ENCODE results near the gene TTLL5. TPM values are rescaled to one million over a fixed set of nuclear protein-coding genes. Genes with fewer than 3 reads are reported as not detected.

TTLL5 gene
- total RNA-seq, 1 donor from 2014 or later = 45.2 TPM

GRCh38 chr14:75979648-75980565, 318.9 kb downstream of the TTLL5 start:
- Mint-ChIP-seq H3K27me3 (ENCODE audit: low read depth) (no peaks in the 10 kb centered on the region), H3K4me1 (peaks cover 60% of the 10 kb centered on the region), H3K4me3 (peak overlapping the region; percentile 72), H3K36me3 (peaks cover 5% of the 10 kb centered on the region), H3K27ac (peak overlapping the region; percentile 94), H3K9me3 (no peaks in the 10 kb centered on the region)
- no peak for DNase-seq (ENCODE audit: low spot score in 2 of 2, unreplicated experiment in 2 of 2)
- no peak for TF ChIP-seq CTCF (IDR thresholded peaks at IDR 0.05; ENCODE audit: unreplicated experiment)

DNA sequence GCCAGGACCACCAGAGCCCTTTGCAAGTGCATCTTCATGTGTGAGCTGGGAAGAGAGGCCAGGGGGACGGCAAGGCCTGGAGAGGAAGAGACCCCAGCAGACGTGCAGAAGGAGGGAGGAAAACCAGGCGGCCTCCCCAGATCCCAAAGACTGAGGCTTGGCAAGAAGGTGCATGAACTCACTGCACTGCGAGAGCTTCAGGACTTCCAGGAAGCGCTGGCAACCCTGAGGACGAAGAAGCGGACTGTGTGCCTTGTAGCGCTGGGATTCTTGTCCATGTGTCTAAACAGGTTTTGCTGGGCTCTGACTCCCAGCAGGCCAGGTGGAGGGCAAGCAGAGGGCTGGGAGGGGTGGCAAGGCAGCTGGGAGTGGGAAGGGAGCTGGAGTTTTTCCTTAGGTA, 319.8 kb downstream of the TTLL5 start:
- Mint-ChIP-seq H3K4me1 (peaks cover 58% of the 10 kb centered on the region), H3K36me3 (no peaks in the 10 kb centered on the region), H3K27me3 (ENCODE audit: low read depth) (no peaks in the 10 kb centered on the region), H3K9me3 (no peaks in the 10 kb centered on the region), H3K4me3 (peak overlapping the region; percentile 72), H3K27ac (peak overlapping the region; percentile 94)
- no peak for TF ChIP-seq CTCF (IDR thresholded peaks at IDR 0.05; ENCODE audit: unreplicated experiment)
- DNase-seq (ENCODE audit: low spot score in 2 of 2, unreplicated experiment in 2 of 2) = no peak

DNA sequence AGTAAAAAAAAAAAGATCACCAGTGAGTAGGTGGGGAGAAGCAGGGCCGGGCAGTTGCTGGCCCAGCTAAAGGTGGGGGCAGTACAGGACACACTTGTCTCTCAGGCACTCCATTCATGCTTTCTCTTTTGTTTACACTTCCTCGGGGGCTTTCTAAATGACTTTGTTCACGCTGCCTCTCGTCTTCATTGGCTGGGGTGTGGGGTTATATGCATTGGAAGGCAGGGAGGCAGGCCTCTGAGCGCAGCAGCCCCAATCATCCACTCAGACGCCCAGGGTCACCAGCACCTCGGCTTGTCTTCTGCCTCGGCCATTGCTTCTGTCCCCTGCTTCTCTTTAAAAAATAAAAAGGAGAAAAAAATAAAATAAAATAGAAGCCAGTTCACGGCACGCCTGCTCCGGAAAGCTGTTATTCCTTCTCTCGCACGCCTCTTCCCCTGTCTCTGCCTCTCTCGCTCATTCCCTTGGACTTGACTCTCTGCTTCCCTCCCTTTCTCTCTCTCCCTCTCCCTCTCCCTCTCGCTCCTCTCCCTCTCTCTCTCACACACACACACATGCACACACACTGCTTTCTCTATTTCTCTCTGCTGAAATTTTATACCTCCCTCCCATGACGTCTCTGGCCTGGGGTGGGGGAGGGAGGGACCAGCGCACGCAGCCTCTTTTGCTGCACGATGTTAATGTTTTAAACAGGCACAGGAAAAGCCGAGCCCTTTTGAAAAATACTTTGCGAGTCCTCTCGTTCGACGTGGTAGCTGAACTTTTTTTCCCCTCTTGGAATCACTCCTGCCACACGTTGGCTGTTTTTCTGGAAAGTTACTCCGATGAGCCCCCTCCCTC, 320.6 kb downstream of the TTLL5 start, which contains the start of gene TGFB3:
Gene TGFB3 (minus strand): TSS at position 570 of the 840 bp plus-strand sequence. CDS start 1,102 bp downstream, outside the sequence.
- H3K4me3 Mint-ChIP-seq = peak within 1 kb of the TSS; percentile 72
- peaks cover 61% of the 10 kb centered on the region for H3K4me1 Mint-ChIP-seq
- H3K36me3 Mint-ChIP-seq = no peaks in the 10 kb centered on the region
- no peak for TF ChIP-seq CTCF (IDR thresholded peaks at IDR 0.05; ENCODE audit: unreplicated experiment)
- H3K27ac Mint-ChIP-seq = peak within 1 kb of the TSS; percentile 94
- no peaks in the 10 kb centered on the region for H3K27me3 Mint-ChIP-seq (ENCODE audit: low read depth)
- no peaks in the 10 kb centered on the region for H3K9me3 Mint-ChIP-seq
- DNase-seq (ENCODE audit: low spot score in 2 of 2, unreplicated experiment in 2 of 2) = peak; percentile 46 to 66

DNA sequence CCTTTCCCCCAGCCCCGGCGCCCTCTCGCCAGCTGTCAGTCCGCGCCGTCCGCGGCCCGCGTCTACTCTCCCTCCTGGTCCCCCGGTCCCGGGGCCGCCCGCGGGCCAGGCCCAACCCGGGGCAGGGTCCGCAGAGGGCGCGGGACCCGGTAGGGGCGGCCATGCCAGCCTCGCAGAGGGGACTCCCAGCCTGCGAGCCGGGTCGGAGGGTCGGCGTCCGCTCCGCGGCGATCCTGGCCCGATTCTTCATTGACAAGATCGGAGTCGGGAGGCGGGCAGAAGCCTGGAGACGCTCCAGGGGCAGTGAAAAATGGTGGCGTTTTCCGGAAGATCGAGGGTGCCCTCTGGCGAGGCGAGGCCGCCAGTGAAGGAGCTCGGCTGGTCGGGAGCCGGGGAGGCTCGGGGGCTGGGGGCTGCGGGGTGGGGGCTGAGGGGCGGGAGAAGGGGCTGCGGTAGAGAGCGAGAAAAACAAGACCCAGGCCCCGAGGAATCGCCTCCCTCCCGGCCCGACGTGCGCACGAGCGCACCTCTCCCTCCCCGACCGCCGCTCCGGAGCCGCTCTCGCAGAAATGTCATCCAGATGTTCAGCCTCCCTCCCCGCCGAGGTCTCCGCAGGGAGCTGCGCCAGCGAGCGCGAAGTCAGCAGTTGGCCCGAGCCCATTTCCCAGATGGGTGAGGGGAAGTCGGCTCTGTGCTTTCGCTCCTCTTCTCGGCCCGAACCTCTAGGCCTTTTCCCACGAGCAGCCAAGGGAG, 321.4 kb downstream of the TTLL5 start:
- H3K4me3 Mint-ChIP-seq = peak overlapping the region; percentile 72
- H3K36me3 Mint-ChIP-seq = no peaks in the 10 kb centered on the region
- H3K27ac Mint-ChIP-seq = peak overlapping the region; percentile 94
- peaks cover 60% of the 10 kb centered on the region for H3K4me1 Mint-ChIP-seq
- TF ChIP-seq CTCF (IDR thresholded peaks at IDR 0.05; ENCODE audit: unreplicated experiment) = peak; percentile 76
- H3K9me3 Mint-ChIP-seq = no peaks in the 10 kb centered on the region
- peak; percentile 76 to 93 for DNase-seq (ENCODE audit: low spot score in 2 of 2, unreplicated experiment in 2 of 2)
- no peaks in the 10 kb centered on the region for H3K27me3 Mint-ChIP-seq (ENCODE audit: low read depth)

GRCh38 chr14:75983019-75983358, 321.9 kb downstream of the TTLL5 start:
- Mint-ChIP-seq H3K27me3 (ENCODE audit: low read depth) (no peaks in the 10 kb centered on the region), H3K9me3 (no peaks in the 10 kb centered on the region), H3K27ac (no peak overlapping the region), H3K4me3 (peak overlapping the region; percentile 66), H3K36me3 (no peaks in the 10 kb centered on the region), H3K4me1 (peaks cover 56% of the 10 kb centered on the region)
- TF ChIP-seq CTCF (IDR thresholded peaks at IDR 0.05; ENCODE audit: unreplicated experiment) = no peak
- DNase-seq (ENCODE audit: low spot score in 2 of 2, unreplicated experiment in 2 of 2) = no peak

Measured in mesothelial cell of epicardium (in vitro differentiated cells).